Right lobe of liver (tissue), 6 donors: Measurements from ENCODE around the gene ISL1. TPM values are rescaled to one million over a fixed set of nuclear protein-coding genes. Genes with fewer than 3 reads are reported as not detected.

Experiments used
- ATAC-seq, 4 donors: fragments of 200-7000 bp; cut with Tn5 transposase; one replicate each; pipeline ENCODE4 v1.9.1; 2020; ENCODE audit warnings: mild to moderate bottlenecking in 4 of 4, moderate library complexity in 4 of 4
- DNase-seq, 3 donors: peaks; one replicate each; pipeline ENCODE4 v3.0.0-alpha.2; 2020
- H3K27ac ChIP-seq, 3 donors: fragments of 200-600 bp; one replicate each; pipeline ENCODE4 v1.8.0; 2022
- H3K27me3 ChIP-seq, 2 donors: fragments of 200-600 bp; one replicate each; pipeline ENCODE4 v1.8.0; 2022
- H3K36me3 ChIP-seq, 4 donors: fragments of 200-600 bp; sonication (generic) in 1 of 4; one replicate each; pipeline versions ENCODE4 v1.5.1 to v1.8.0; 2017 to 2022; ENCODE audit warnings: control low read depth in 1 of 4
- H3K4me1 ChIP-seq, 4 donors: fragments of 200-600 bp; sonication (generic) in 1 of 4; one replicate each; pipeline versions ENCODE4 v1.5.1 to v1.8.0; 2017 to 2022; ENCODE audit warnings: control low read depth in 1 of 4
- H3K4me3 ChIP-seq, 3 donors: fragments of 200-600 bp; one replicate each; pipeline ENCODE4 v1.8.0; 2022
- H3K9me3 ChIP-seq, 4 donors: fragments of 200-600 bp; sonication (generic) in 1 of 4; one replicate each; pipeline versions ENCODE4 v1.5.1 to v1.8.0; 2017 to 2022; ENCODE audit warnings: control low read depth in 1 of 4
- CTCF ChIP-seq, 4 donors: fragments of 200-600 bp in 3 of 4; fragments of 450-650 bp in 1 of 4; IDR thresholded peaks; one replicate each; pipeline versions ENCODE4 v1.5.1 to v1.8.0; 2016 to 2022; ENCODE audit warnings: antibody characterized with exemption in 4 of 4, mild to moderate bottlenecking in 2 of 4
- POLR2A ChIP-seq: fragments of 450-650 bp; IDR thresholded peaks from one replicate; pipeline ENCODE4 v1.6.1; 2017; ENCODE audit warnings: antibody characterized with exemption, mild to moderate bottlenecking
- WGBS: methylation state at CpG from one replicate; pipeline ENCODE4 v1.1.6; 2018; ENCODE audit warnings: low coverage, low lambda C conversion rate; ENCODE audit not compliant: insufficient coverage; ENCODE audit errors: missing lambda C conversion rate; 5-methylcytosine and 5-hydroxymethylcytosine counted together
- intact Hi-C, 2 donors: fragments of 100-400 bp; cut with DNase I; formaldehyde crosslinking; loops; one replicate each; pipeline versions ENCODE4 v1.11.2 to v1.14.1; 2022
- long read RNA-seq: library from polyadenylated mRNA; unstranded; transcript quantifications from one replicate; pipeline ENCODE4 v2.0.0, GENCODE V29; 2019
- total RNA-seq, 6 experiments: library from RNA; depleted of rRNA in 2 of 6; stranded (reverse); fragments of >200 nt in 2 of 6; fragmentation: NEBNext Ultra II Directional in 3 of 6; extraction: Animal tissue kit (Norgen Biotek cat#: 25700) in 3 of 6; gene quantifications; one replicate each; pipeline versions ENCODE4 v1.1.0 to v1.2.4, GENCODE V29; 2016 to 2023
- donor health status: DM: no; HTN: yes; CAD: no.
- donor health status: DM: no; HTN: no; CAD: no.
- donor health status: DM: no; HTN: no; CAD: no.
- donor health status: DM: no; HTN: yes; CAD: no.
- donor health status: DM: no; HTN: yes; CAD: no.

Gene ISL1
- total RNA-seq = not detected
- long read RNA-seq = 0 reads

DNA sequence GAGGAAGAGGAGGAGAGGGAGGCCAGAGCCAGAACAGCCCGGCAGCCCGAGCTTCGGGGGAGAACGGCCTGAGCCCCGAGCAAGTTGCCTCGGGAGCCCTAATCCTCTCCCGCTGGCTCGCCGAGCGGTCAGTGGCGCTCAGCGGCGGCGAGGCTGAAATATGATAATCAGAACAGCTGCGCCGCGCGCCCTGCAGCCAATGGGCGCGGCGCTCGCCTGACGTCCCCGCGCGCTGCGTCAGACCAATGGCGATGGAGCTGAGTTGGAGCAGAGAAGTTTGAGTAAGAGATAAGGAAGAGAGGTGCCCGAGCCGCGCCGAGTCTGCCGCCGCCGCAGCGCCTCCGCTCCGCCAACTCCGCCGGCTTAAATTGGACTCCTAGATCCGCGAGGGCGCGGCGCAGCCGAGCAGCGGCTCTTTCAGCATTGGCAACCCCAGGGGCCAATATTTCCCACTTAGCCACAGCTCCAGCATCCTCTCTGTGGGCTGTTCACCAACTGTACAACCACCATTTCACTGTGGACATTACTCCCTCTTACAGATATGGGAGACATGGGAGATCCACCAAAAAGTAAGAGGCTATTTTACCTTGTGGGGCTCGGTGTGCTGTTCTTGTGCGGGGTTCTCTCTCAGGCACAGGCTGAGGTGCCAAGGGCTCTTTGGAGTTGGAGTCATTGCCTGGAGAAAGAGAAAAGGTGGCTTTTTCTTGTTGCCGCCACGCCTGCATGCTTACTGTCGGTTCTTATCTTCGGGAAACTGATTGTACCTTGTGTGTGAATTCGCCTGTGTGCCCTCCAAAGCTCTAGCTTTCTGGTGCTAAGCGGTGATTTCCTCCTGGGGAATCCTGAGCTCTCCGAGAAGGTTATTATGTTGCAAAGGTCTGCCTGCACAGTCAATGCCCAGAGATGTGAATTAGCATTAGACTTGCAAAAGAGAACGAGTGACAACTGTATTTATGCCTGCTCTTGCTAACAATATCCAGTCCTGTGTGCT lies at the start of gene ISL1:
TSS of gene ISL1 (plus strand) at position 318 of the 991 bp plus-strand sequence. CDS start at position 542, 224 bp downstream.
- no peak for DNase-seq
- 1% methylated on average over 21 of the region's 57 CpGs for WGBS
- peak; percentile 45 to 57 (median 50) for ATAC-seq
- H3K4me1 ChIP-seq = peaks cover 0 to 18% (median 0%) of the 10 kb centered on the region in 4 donors
- peak within 1 kb of the TSS in 2 of 3 donors; percentile 4 to 17 for H3K4me3 ChIP-seq
- H3K27me3 ChIP-seq = peaks cover 13 to 67% of the 10 kb centered on the region in 2 donors
- no peaks in the 10 kb centered on the region for H3K36me3 ChIP-seq
- TF ChIP-seq CTCF (IDR thresholded peaks at IDR 0.05) (no peak), POLR2A (no peak)
- intact Hi-C loops = no loop called here
- no peaks in the 10 kb centered on the region for H3K9me3 ChIP-seq
- H3K27ac ChIP-seq = no peak within 1 kb of the TSS

GRCh38 chr5:51336878-51337277 lies 46.4 kb upstream of the ISL1 start:
- intact Hi-C loops = no loop called here
- TF ChIP-seq CTCF (IDR thresholded peaks at IDR 0.05) = no peak
- TF ChIP-seq POLR2A = no peak
- no peak for ATAC-seq

DNA sequence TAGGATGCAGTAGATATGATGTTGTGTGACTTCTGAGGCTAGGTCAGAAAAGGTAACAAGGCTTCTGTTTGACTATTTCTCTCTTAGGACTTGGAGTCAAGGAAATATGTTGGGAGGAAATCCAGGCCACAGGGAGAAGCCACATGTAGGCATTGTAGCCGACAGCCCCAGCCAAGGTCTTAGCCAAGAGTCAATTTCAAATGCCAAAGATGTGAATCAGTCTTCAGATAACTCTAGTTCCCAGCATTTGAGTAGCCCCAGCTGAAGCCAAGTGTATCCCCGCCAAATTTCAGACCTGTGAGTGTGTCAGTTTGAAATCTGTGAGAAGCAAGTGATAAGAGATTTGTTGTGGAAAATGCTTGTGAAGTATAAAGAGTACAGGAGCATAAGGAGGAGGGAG lies 38.1 kb upstream of the ISL1 start:
- ATAC-seq (no peak), DNase-seq (no peak)
- TF ChIP-seq CTCF (IDR thresholded peaks at IDR 0.05) (no peak), POLR2A (no peak)
- Histone ChIP-seq H3K4me1 (no peaks in the 10 kb centered on the region), H3K27ac (no peak overlapping the region), H3K36me3 (no peaks in the 10 kb centered on the region), H3K27me3 (no peaks in the 10 kb centered on the region), H3K9me3 (no peaks in the 10 kb centered on the region), H3K4me3 (no peak overlapping the region)
- 61% methylated on average over 2 of the region's 2 CpGs for WGBS
- intact Hi-C loops = no loop called here

More at GRCh38 chr5:51336878-51337277, 46.4 kb upstream of the ISL1 start:
- Histone ChIP-seq H3K4me1 (no peaks in the 10 kb centered on the region), H3K9me3 (no peaks in the 10 kb centered on the region), H3K4me3 (no peak overlapping the region), H3K27ac (no peak overlapping the region), H3K36me3 (no peaks in the 10 kb centered on the region), H3K27me3 (no peaks in the 10 kb centered on the region)
- WGBS = 70% methylated on average over 2 of the region's 2 CpGs
- DNase-seq = no peak

DNA sequence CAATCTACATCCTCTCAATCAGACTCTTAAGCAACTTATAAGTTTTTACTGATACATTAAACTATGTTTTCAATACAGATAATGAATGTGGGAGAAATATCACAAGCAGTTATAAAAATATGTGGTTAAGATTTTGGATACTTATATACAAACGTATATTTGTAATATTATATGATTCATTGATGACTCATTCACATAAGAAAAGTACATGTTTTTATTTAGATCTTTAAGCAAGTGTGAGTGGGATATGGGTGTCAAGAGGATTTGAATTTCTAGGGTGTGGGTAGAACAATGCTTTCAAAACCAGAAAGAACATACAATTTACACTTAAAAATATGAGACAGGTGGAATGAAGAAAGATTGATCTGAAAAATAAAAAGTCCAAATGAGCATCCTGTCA lies 36.1 kb upstream of the ISL1 start:
- intact Hi-C loops = no loop called here
- 40% methylated on average over 1 of the region's 1 CpG for WGBS

More for the DNA sequence above, 36.1 kb upstream of the ISL1 start:
- Histone ChIP-seq H3K4me1 (no peaks in the 10 kb centered on the region), H3K4me3 (no peak overlapping the region), H3K27ac (no peak overlapping the region), H3K36me3 (no peaks in the 10 kb centered on the region), H3K9me3 (no peaks in the 10 kb centered on the region), H3K27me3 (no peaks in the 10 kb centered on the region)
- TF ChIP-seq POLR2A (no peak), CTCF (IDR thresholded peaks at IDR 0.05) (no peak)
- DNase-seq = no peak
- no peak for ATAC-seq
